Breast epithelium (tissue), 3 donors: ENCODE data around the gene ERMP1.

Experiments used
- CTCF ChIP-seq, 3 donors: fragments of 450-650 bp; IDR thresholded peaks; one replicate each; pipeline ENCODE4 v1.5.1; 2016 to 2017; ENCODE audit warnings: antibody characterized with exemption in 3 of 3, mild to moderate bottlenecking in 3 of 3, moderate library complexity in 3 of 3
- POLR2A ChIP-seq: fragments of 450-650 bp; IDR thresholded peaks from one replicate; pipeline ENCODE4 v1.6.1; 2016; ENCODE audit warnings: antibody characterized with exemption, mild to moderate bottlenecking, moderate library complexity
- POLR2AphosphoS5 ChIP-seq, 3 donors: sonication (generic); formaldehyde crosslinking; IDR thresholded peaks; one replicate each; pipeline ENCODE4 v1.6.1; 2017; ENCODE audit warnings: antibody characterized with exemption in 3 of 3

GRCh38 chr9:5793812-5794211, 39.1 kb downstream of the ERMP1 start:
- TF ChIP-seq CTCF (IDR thresholded peaks at IDR 0.05) = no peak
- TF ChIP-seq POLR2A = no peak
- TF ChIP-seq POLR2AphosphoS5 (IDR thresholded peaks at IDR 0.05) = no peak
